K562 (cell line): ENCODE measurements around the gene SEC61A1. TPM values are rescaled to one million over a fixed set of nuclear protein-coding genes. Genes with fewer than 3 reads are reported as not detected.

Experiments
- ATAC-seq: fragments of 200-7000 bp; cut with Tn5 transposase; 3 replicates; pipeline ENCODE4 v1.9.1; 2020; ENCODE audit warnings: moderate library complexity
- BruUV-seq: library from RNA; stranded (reverse); fragments of 400-500 nt; replicated peaks from 2 replicates; lab custom pipeline; 2021; lab: Mats Ljungman, UMichigan
- CTCF ChIA-PET: fragments of 300-600 bp; formaldehyde crosslinking; extraction: SDS; loops from one replicate; lab custom pipeline; 2021; ENCODE audit warnings: low intra/inter-chr PET ratio; lab: Yijun Ruan, JAX
- POLR2A ChIA-PET: fragments of 300-600, 350-650 bp; sonication (Branson Sonifier 250); formaldehyde crosslinking; extraction: SDS; loops from one replicate; lab custom pipeline; 2021; ENCODE audit warnings: antibody characterized with exemption, inconsistent platforms; lab: Yijun Ruan, JAX
- DNase-seq, 4 experiments: peaks; one replicate each; pipeline versions ENCODE4 v3.0.0 to v3.0.0-alpha.2; 2011 to 2018; ENCODE audit warnings: low spot score in 3 of 4, mixed read lengths in 3 of 4; ENCODE audit errors: extremely low read depth in 1 of 4
- FAIRE-seq: peaks from 2 replicates; lab custom pipeline; 2011; peaks lifted over from hg19 to GRCh38; lab: Jason Lieb, UNC
- H2AFZ ChIP-seq: 2 replicates; pipeline ENCODE4 v1.6.0; 2011; ENCODE audit warnings: low read depth, low read length, control low read depth, inconsistent platforms
- H3K27ac ChIP-seq: fragments of 200-600 bp; 3 replicates; pipeline ENCODE4 v1.8.0; 2011; ENCODE audit warnings: low read depth, mild to moderate bottlenecking, control low read depth, inconsistent platforms, low read length, moderate library complexity, mixed read lengths; ENCODE audit errors: extremely low read depth
- H3K27me3 ChIP-seq, 2 experiments: fragments of 300-600 bp in 1 of 2; 2 replicates in 1 of 2; 3 replicates in 1 of 2; pipeline versions ENCODE4 v1.6.0 to v1.8.0; 2011; ENCODE audit warnings: inconsistent platforms in 2 of 2, low read length in 2 of 2, mild to moderate bottlenecking in 1 of 2, mixed read lengths in 1 of 2, moderate library complexity in 1 of 2; ENCODE audit not compliant: control insufficient read depth in 2 of 2, insufficient read depth in 2 of 2
- H3K36me3 ChIP-seq: fragments of 300-600 bp; 3 replicates; pipeline ENCODE4 v1.8.0; 2011; ENCODE audit warnings: mild to moderate bottlenecking, low read length, inconsistent platforms; ENCODE audit not compliant: control insufficient read depth, insufficient read depth
- H3K4me1 ChIP-seq, 2 experiments: fragments of 200-600 bp in 1 of 2; replicated peaks in 1 of 2; 2 replicates in 1 of 2; 3 replicates in 1 of 2; pipeline versions ENCODE4 v1.5.1 to v1.8.0; 2011; ENCODE audit warnings: inconsistent platforms in 2 of 2, low read length in 2 of 2, mild to moderate bottlenecking in 1 of 2, mixed read lengths in 1 of 2, moderate library complexity in 1 of 2; ENCODE audit not compliant: control insufficient read depth in 2 of 2, insufficient read depth in 2 of 2
- H3K4me2 ChIP-seq: 2 replicates; pipeline ENCODE4 v1.6.1; 2011; ENCODE audit warnings: low read length, control low read depth, inconsistent platforms, mixed read lengths; ENCODE audit not compliant: insufficient read depth
- H3K4me3 ChIP-seq: fragments of 200-600 bp; sonication (generic), shearing (Covaris generic); 2 replicates; pipeline ENCODE4 v1.5.1; 2016; ENCODE audit warnings: control low read depth, inconsistent platforms
- H3K79me2 ChIP-seq: fragments of 200-600 bp; 3 replicates; pipeline ENCODE4 v1.8.0; 2011; ENCODE audit warnings: low read length, inconsistent platforms; ENCODE audit not compliant: control insufficient read depth, insufficient read depth
- H3K9ac ChIP-seq, 2 experiments: 2 replicates each; pipeline versions ENCODE4 v1.6.0 to v1.6.1; 2011; ENCODE audit warnings: low read depth in 2 of 2, low read length in 2 of 2, control low read depth in 1 of 2, inconsistent platforms in 1 of 2, mild to moderate bottlenecking in 1 of 2, mixed read lengths in 1 of 2; ENCODE audit not compliant: insufficient read depth in 1 of 2
- H3K9me1 ChIP-seq: one replicate; pipeline ENCODE4 v1.6.0; 2011; ENCODE audit warnings: inconsistent platforms, mild to moderate bottlenecking, low read length, moderate library complexity; ENCODE audit not compliant: control insufficient read depth, insufficient read depth
- H3K9me3 ChIP-seq: replicated peaks from 2 replicates; pipeline ENCODE4 v1.5.1; 2011; ENCODE audit warnings: low read depth, low read length, inconsistent platforms; ENCODE audit not compliant: control insufficient read depth, insufficient read depth
- H4K20me1 ChIP-seq: replicated peaks from 2 replicates; pipeline ENCODE4 v1.6.1; 2011; ENCODE audit warnings: low read length, inconsistent platforms, mixed read lengths; ENCODE audit not compliant: control insufficient read depth, insufficient read depth
- ATF1 ChIP-seq, 2 experiments: fragments of 450-650 bp in 1 of 2; IDR thresholded peaks; 2 replicates each; pipeline ENCODE4 v1.6.1; 2016; ENCODE audit warnings: missing compliant biosample characterization in 1 of 2, missing genetic modification characterization in 1 of 2
- EGR1 ChIP-seq: fragments of 450-650 bp; conservative IDR thresholded peaks from 2 replicates; pipeline ENCODE4 v1.6.1; 2017; ENCODE audit warnings: mild to moderate bottlenecking
- ETS2 ChIP-seq: IDR thresholded peaks from 2 replicates; pipeline ENCODE4 v1.6.1; 2016; ENCODE audit warnings: borderline replicate concordance, missing genetic modification characterization, mild to moderate bottlenecking, moderate library complexity, missing compliant biosample characterization; ENCODE audit not compliant: poor library complexity, severe bottlenecking
- MCM7 ChIP-seq, 2 experiments: fragments of 450-650 bp; IDR thresholded peaks; 2 replicates each; pipeline ENCODE4 v1.6.1; 2016 to 2018
- ZFPM2 ChIP-seq: fragments of 250-450 bp; sonication (Bioruptor Pico); IDR thresholded peaks from 2 replicates; pipeline ENCODE4 v1.5.1; 2022; ENCODE audit warnings: mild to moderate bottlenecking
- ZSCAN32 ChIP-seq: fragments of 450-650 bp; formaldehyde crosslinking; IDR thresholded peaks from 2 replicates; pipeline ENCODE4 v1.4.0; 2020; ENCODE audit warnings: mild to moderate bottlenecking, moderate library complexity
- WGBS: fragments of 100-300 bp; shearing (Covaris generic); methylation state at CpG from one replicate; pipeline ENCODE4 v1.1.6; 2016; ENCODE audit warnings: low coverage, mixed read lengths; ENCODE audit not compliant: insufficient coverage; ENCODE audit errors: missing lambda C conversion rate; 5-methylcytosine and 5-hydroxymethylcytosine counted together
- in situ Hi-C: fragments of 300-500 bp; cut with MboI; formaldehyde crosslinking; loops from 4 replicates; pipeline ENCODE4 v1.15.0; 2018; ENCODE audit warnings: inconsistent platforms, mixed read lengths
- intact Hi-C: fragments of 100-400 bp; cut with micrococcal nuclease; formaldehyde crosslinking; loops from 2 replicates; pipeline ENCODE4 v1.14.2; 2022
- polyA plus RNA-seq, 8 experiments: library from polyadenylated mRNA; depleted of rRNA in 4 of 8; stranded (reverse) in 5 of 8; unstranded in 3 of 8; fragments of >200 nt; fragmentation: Nextera tagmentation in 2 of 8; fragmentation: Illumina TruSeq in 1 of 8; extraction: Ambion mirVana in 2 of 8; extraction: Trizol in 1 of 8; gene quantifications; 2 replicates each; pipeline versions ENCODE4 v1.2.1 to v1.2.3, GENCODE V29; 2011 to 2014; ENCODE audit warnings: inconsistent platforms in 1 of 8, missing spikeins in 1 of 8
- total RNA-seq, 7 experiments: library from RNA; depleted of rRNA in 6 of 7; stranded (reverse); fragments of >200 nt in 6 of 7; fragmentation: Illumina TruSeq in 2 of 7; extraction: Trizol in 2 of 7; gene quantifications; 2 replicates each; pipeline versions ENCODE4 v1.2.1 to v1.2.3, GENCODE V29; 2011 to 2021; ENCODE audit warnings: low replicate concordance in 1 of 7
- TF ChIP-seq, protein P1 (sequence below): fragments of 450-650 bp; IDR thresholded peaks from 2 replicates; pipeline ENCODE4 v1.6.1; 2016; ENCODE audit warnings: antibody characterized with exemption
- TF ChIP-seq, protein P2 (sequence below): IDR thresholded peaks from 2 replicates; pipeline ENCODE4 v1.6.1; 2011; ENCODE audit warnings: borderline replicate concordance, low read depth, mild to moderate bottlenecking, moderate library complexity, low read length; ENCODE audit not compliant: insufficient read depth, poor library complexity, severe bottlenecking

Gene SEC61A1
- total and polyA plus RNA-seq, 9 of the 15 experiments (the other 6 are each of a cell fraction or from before 2014, with no cell fraction given), result 1.9 to 140 (median 79.1) TPM

DNA sequence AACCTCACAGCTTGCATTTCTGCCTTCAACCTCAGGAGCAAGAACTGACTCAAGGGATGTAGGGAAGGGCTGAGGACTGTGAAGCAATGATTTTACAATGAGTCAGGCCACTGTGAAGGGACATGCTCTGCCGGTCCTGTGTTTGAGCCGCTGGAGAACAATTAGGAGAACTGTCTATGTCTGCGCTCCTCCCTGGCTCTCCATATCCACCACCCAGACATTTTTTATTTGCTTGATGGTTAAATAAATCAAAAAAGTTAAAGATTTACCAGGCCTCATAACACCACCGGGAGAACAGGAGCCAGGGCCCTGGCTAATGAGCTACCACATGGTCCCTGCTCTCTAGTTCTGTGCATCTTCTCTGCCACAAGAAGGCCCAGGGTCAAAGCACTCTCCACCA is 29.6 kb downstream of the SEC61A1 start:
- ChIA-PET CTCF (no interaction called here), POLR2A (interaction anchor here (0.5 to 1.1 kb wide), 5 partner anchors 8 to 405 kb away, joined by 3 to 5 read pairs (median 3); partner anchors contain the start of gene EEFSEC)
- Histone ChIP-seq H3K9me3 (no peaks in the 10 kb centered on the region), H3K36me3 (peaks cover 89% of the 10 kb centered on the region), H3K27me3 (no peaks in the 10 kb centered on the region), H3K9me1 (peaks cover 3% of the 10 kb centered on the region), H2AFZ (no peak overlapping the region), H3K4me3 (no peak overlapping the region), H3K4me2 (no peak overlapping the region), H3K4me1 (peaks cover 37 to 42% of the 10 kb centered on the region in 2 experiments), H4K20me1 (no peaks in the 10 kb centered on the region), H3K79me2 (peaks cover 17% of the 10 kb centered on the region; the same call in 2 of the 3 replicates), H3K9ac (no peak overlapping the region), H3K27ac (no peak overlapping the region)
- in situ Hi-C loops, result no loop called here
- intact Hi-C loops, result no loop called here
- WGBS, result 78% methylated on average over 4 of the region's 4 CpGs
- no peak for ATAC-seq
- FAIRE-seq, result no peak
- DNase-seq, result no peak
- no peak for TF ChIP-seq ZFPM2
- TF ChIP-seq MCM7 (IDR thresholded peaks at IDR 0.05), result no peak
- TF ChIP-seq, protein P1, sequence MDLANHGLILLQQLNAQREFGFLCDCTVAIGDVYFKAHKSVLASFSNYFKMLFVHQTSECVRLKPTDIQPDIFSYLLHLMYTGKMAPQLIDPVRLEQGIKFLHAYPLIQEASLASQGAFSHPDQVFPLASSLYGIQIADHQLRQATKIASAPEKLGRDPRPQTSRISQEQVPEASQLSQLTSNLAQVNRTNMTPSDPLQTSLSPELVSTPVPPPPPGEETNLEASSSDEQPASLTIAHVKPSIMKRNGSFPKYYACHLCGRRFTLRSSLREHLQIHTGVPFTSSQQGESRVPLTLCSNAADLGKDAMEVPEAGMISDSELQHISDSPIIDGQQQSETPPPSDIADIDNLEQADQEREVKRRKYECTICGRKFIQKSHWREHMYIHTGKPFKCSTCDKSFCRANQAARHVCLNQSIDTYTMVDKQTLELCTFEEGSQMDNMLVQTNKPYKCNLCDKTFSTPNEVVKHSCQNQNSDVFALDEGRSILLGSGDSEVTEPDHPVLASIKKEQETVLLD, result no peak
- TF ChIP-seq, protein P2, sequence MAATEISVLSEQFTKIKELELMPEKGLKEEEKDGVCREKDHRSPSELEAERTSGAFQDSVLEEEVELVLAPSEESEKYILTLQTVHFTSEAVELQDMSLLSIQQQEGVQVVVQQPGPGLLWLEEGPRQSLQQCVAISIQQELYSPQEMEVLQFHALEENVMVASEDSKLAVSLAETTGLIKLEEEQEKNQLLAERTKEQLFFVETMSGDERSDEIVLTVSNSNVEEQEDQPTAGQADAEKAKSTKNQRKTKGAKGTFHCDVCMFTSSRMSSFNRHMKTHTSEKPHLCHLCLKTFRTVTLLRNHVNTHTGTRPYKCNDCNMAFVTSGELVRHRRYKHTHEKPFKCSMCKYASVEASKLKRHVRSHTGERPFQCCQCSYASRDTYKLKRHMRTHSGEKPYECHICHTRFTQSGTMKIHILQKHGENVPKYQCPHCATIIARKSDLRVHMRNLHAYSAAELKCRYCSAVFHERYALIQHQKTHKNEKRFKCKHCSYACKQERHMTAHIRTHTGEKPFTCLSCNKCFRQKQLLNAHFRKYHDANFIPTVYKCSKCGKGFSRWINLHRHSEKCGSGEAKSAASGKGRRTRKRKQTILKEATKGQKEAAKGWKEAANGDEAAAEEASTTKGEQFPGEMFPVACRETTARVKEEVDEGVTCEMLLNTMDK, result no peak
- TF ChIP-seq ETS2, result no peak
- TF ChIP-seq ATF1 (CRISPR knock-in tag; IDR thresholded peaks at IDR 0.05), result no peak
- TF ChIP-seq ATF1 (tag; IDR thresholded peaks at IDR 0.05), result no peak
- no peak for TF ChIP-seq EGR1
- TF ChIP-seq ZSCAN32 (CRISPR knock-in tag), result no peak
- BruUV-seq, result no TSS peak
